K562 treated with DMSO at 1 percent for 24 hours (cell line): ENCODE results near the gene GNL3. TPM values are rescaled to one million over a fixed set of nuclear protein-coding genes. Genes with fewer than 3 reads are reported as not detected.

Experiments
- total RNA-seq: library from RNA; unstranded; fragments of 300-600 nt; gene quantifications from 2 replicates; pipeline ENCODE4 v1.2.3, GENCODE V29; 2022; ENCODE audit warnings: low read depth; ENCODE audit not compliant: insufficient read depth

GNL3 gene
- total RNA-seq = 27.5 and 33.1 TPM in 2 replicates

GRCh38 chr3:52685709-52686691 lies at the start of gene GNL3, which contains the start of gene PBRM1:
Gene GNL3 (plus strand): TSS chr3:52686032. CDS start chr3:52686093, 61 bp downstream.
Gene PBRM1 (minus strand): TSS chr3:52685913.

GRCh38 chr3:52705688-52706686 lies 20.2 kb downstream of the GNL3 start, which contains the start of the genes GLT8D1 and SPCS1:
Gene GLT8D1 (minus strand): TSS chr3:52705791. CDS start chr3:52700460, 5,331 bp downstream.
Gene SPCS1 (plus strand): TSS chr3:52706106. CDS start chr3:52706247, 141 bp downstream.

Other genes starting within 250 kb of the GNL3 start
- gene SEMA3G, start 240.9 kb upstream of the GNL3 start, total RNA-seq = 0.13 TPM in 1 of 2 replicates, not detected in the other
- gene TNNC1, start 232.0 kb upstream of the GNL3 start, total RNA-seq = not detected in 2 replicates
- gene NISCH, start 230.4 kb upstream of the GNL3 start, total RNA-seq = 44.8 and 46.3 TPM in 2 replicates
- gene STAB1, start 190.7 kb upstream of the GNL3 start, total RNA-seq = 0.24 and 0.46 TPM in 2 replicates
- 119 and 144 TPM in 2 replicates for gene NT5DC2, start 152.2 kb upstream of the GNL3 start, total RNA-seq
- gene UQCC5, start 149.4 kb upstream of the GNL3 start, total RNA-seq = 33.0 and 37.8 TPM in 2 replicates
- 13.7 and 19.7 TPM in 2 replicates for gene PBRM1, start 119 bp upstream of the GNL3 start, total RNA-seq
- gene GLT8D1, start 19.8 kb downstream of the GNL3 start, total RNA-seq = 32.6 and 39.1 TPM in 2 replicates
- gene SPCS1, start 20.1 kb downstream of the GNL3 start, total RNA-seq = 64.8 and 65.9 TPM in 2 replicates
- 9.4 and 10.3 TPM in 2 replicates for gene NEK4, start 84.9 kb downstream of the GNL3 start, total RNA-seq
- not detected in 2 replicates for gene ITIH1, start 91.6 kb downstream of the GNL3 start, total RNA-seq
- gene ITIH3, start 108.8 kb downstream of the GNL3 start, total RNA-seq = 0.10 TPM in 1 of 2 replicates, not detected in the other
- 0.29 and 1.4 TPM in 2 replicates for gene ITIH4, start 144.6 kb downstream of the GNL3 start, total RNA-seq
- 3.5 and 4.2 TPM in 2 replicates for gene MUSTN1, start 149.0 kb downstream of the GNL3 start, total RNA-seq
- gene STIMATE, start 211.5 kb downstream of the GNL3 start, total RNA-seq = 14.3 and 23.2 TPM in 2 replicates